Measurements from ENCODE around the gene HES6.

The HES6 gene

DNA sequence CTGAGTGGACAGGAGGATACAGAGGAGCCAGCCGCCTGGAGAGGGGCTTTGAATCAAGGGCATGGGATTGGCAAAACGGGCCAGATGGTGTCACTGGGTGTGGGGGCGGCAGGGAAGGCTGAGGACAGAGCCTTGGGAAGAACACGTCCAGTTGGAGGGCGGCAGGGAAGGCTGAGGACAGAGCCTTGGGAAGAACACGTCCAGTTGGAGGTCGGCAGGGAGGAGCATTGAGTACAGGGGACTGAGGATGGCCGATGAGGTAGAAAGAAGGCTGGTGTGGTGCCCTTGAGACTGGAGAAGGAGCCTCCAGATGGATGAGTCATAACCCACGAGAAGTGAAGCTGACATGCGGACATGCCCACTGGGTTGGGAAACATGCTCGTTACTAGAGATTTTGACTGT, 4.5 kb downstream of the HES6 start:
- DNase-seq (ENCODE audit: low read depth, low spot score), result no peak

GRCh38 chr2:238233625-238234024, 6.2 kb downstream of the HES6 start:
- DNase-seq (ENCODE audit: low read depth, low spot score), result no peak

DNA sequence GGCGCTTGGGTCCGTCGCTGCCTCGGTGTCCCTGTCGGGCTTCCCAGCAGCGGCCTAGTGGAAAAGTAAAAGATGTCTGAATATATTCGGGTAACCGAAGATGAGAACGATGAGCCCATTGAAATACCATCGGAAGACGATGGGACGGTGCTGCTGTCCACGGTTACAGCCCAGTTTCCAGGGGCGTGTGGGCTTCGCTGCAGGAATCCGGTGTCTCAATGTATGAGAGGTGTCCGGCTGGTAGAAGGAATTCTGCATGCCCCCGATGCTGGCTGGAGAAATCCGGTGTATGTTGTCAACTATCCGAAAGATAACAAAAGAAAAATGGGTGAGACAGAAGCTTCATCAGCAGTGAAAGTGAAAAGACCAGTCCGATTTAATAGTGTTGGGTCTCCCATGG, 8.0 kb downstream of the HES6 start:
- no peak for DNase-seq (ENCODE audit: low read depth, low spot score)

DNA sequence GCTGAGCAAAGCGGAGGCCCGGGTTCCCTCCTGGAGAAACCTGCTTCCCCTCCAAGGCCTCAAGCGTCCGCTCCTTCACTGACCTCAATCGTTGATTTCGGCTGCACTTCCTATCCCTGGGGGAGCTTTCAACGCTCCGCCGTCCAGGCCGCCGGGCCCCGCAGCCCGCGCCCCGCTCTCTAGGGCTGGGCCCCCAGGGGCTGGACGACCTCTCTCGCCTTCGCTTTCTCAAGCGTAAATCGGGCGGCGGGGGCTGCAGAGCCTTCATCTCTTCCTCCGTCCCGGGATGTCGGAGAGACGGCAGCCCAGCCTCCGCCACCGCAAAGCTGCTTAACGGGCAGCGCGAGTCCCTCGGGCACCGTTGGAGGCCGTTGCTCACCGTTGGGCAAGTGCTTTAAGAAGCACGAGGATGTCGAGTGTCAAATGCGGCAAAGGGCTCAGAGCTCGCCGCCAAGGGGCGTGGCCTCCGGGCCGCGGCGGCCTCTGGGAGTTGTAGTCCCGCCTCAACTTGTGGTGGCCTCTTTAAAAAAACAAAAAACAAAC, 8.5 kb downstream of the HES6 start:
- DNase-seq (ENCODE audit: low read depth, low spot score), result peak; percentile 56

DNA sequence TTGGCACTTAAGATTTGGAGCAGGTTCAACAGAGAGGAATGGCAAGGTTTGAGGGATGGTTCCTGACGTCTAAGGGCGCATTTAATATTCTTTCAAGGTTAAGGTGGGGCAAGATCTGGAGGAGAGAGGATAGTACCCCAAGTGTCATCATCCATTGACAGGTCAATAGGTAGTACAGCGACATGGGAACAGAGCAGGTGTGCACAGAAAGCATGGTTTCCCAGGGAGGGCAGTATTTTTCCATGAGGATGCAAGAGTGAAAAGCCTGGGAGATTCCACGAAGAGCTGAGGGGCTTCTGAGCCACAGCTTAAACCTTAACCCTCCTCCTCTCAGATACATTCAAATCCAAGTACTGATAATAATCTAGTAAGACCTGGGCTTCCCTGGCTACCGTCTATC, 9.1 kb downstream of the HES6 start:
- DNase-seq (ENCODE audit: low read depth, low spot score), result no peak

DNA sequence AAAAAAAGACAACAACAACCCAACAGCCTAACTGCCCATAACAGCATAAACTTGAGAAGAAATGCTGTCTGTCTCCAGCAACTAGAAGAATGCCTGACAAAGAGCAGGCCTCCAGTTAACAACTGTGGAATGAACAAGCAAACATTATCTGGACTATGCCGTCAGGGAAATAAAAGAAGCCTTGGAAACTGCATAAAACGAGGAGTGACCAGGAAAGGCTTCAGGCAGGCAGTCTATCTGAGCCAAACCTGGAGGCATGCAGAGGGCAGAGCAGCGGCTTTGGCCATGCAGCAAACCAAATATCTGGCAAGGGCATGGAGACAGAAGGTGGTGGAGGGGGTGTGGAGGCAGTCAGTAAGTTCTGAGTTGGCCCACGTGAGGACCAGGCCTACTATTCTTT, 11.1 kb downstream of the HES6 start:
- DNase-seq (ENCODE audit: low read depth, low spot score), result no peak

GRCh38 chr2:238227587-238228032, 12.2 kb downstream of the HES6 start:
- no peak for DNase-seq (ENCODE audit: low read depth, low spot score)

DNA sequence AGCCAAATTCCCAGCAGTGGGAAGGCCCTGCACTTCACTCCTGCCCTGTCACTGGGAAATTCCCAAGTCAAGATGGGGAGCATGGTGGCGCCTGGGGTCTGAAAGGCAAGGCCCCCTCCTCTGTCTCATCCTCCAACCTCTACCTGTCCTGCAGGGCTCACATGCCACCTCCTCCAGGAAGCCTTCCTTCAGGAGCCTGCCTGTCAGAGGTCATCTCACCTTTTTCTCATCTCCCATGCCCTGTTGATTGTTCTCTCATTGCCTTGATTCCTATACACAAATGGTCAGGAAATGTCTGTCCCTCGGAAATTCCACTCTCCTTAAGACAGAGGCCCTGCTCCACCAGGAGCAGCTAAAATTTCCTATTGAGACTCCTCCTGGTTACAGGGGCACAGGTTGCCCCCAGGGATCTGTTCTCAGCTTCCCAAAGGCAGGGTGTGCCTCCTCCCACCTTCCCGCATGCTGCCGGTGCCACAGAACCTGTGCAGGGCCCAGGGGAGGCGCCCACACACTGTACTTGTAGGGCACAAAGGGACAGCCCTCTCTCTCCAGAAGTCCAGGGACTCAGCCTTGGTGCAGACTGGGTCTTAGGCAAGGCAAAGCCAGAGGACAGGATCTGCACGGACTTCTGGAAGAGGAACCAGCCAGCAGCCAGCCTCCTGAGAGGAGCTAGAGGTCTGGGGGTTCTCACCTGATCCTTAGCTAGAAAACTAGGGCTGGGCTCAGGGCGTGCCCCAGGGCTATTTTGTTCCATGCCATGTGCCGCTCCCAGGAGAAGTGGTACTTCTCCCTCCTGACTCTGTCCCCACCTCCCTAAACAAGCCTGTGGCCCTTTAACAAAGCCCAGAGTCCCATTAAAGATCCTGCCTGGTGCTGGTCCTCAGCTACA, 12.9 kb downstream of the HES6 start:
- DNase-seq (ENCODE audit: low read depth, low spot score), result no peak

DNA sequence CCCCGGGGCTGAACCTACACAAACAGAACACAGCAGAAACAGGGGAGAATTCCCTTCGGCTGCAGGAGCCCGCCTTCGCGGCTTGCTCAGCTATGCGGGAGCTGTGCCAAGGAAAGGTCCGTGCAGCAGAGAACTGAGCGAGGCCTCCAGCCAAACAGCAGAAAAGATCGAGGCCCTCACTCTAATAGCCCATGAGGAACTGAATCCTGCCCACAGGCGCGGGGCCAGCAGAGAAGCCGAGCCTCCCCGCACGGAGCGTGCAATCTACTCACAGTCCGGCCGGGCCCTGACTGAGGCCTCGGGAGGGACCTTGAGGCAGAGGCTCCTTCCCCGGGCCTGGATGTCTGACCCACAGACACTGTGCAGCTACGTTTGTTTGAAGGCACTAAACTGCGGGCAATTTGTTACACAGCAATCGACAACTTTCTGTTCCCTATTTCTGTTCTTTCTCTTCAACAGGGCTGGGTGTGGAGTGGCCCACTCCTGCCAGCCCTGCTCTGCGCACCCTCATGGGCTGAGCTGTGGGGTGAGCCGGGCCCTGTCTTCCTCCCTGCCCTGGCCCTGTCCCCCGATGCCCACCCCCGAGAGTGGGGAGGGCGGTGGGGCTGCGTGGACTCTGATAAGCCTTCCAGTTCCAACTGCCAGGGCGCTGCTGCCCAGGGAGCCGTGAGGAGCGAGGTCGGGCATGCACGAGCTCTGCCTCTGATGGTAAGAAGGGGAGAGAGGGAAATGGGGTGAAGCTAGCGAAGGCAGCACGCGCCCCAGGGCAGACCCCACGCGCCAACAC, 13.7 kb downstream of the HES6 start:
- DNase-seq (ENCODE audit: low read depth, low spot score), result no peak

GRCh38 chr2:238225121-238225520, 14.7 kb downstream of the HES6 start:
- DNase-seq (ENCODE audit: low read depth, low spot score), result no peak

DNA sequence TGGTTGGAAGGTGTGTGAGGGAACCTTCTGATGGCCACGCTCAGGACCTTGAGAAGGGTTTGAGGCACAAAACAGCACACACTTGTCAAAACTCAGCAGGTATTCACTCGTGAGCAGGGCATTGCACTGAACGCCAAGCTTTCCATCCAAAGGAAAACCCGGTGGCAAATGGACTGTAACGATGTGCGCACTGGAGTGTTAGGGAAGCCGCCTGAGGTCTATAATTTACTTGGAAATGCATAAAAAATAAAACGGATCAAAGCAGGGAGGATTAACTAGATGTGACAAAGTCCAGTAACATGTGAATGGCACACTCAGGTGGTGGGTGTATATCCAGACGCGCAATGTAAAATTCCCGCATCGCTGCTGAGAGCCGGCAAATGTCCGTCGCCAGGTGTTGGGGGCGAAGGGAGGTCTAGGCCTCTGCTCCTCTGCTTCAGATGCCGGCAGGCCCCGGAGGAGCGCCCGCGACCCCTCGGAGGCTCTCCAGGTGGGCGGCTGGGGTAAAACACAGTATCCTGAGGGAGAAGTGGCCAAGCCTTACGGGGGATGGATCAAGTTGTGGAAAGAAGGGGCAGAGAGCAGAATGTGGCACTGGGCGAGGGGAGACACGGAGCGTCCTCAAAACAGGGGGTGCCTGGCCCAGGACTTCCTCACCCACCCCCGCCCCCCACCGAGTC, 15.3 kb downstream of the HES6 start:
- DNase-seq (ENCODE audit: low read depth, low spot score), result no peak

- no peak for DNase-seq (ENCODE audit: low read depth, low spot score)
Observed at GRCh38 chr2:238220892-238221521, 18.8 kb downstream of the HES6 start.

DNA sequence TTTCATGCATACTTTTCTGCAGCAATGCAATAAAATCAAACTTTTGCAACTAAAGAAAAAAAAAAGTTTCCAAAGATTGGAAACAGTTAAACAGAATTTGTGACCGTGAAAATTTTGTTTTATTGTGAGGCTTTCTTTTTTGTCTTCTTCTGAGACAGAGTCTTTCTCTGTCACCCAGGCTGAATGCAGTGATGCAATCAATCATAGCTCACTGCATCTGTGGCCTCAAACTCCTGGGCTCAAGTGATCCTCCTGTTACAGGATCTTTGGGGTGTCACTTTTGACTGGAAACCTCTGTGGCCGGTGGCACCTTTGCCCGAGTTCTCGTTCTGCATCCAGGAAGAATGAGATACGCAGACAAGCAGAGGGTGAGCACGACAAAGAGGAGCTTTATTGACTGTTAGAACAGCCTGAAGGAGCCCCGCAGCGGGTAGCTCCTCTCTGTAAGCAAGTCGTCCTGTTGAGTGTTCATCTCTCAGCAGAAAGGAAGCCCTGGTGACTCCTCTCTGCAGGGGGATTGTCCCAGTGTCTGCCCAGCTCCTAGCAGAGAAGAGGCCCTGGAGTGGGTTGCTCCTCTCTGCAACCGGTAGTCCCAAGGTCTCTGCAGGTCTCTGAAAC, 19.5 kb downstream of the HES6 start:
- DNase-seq (ENCODE audit: low read depth, low spot score), result no peak

- no peak for DNase-seq (ENCODE audit: low read depth, low spot score)
Observed at GRCh38 chr2:238216651-238217184, 23.1 kb downstream of the HES6 start.

DNA sequence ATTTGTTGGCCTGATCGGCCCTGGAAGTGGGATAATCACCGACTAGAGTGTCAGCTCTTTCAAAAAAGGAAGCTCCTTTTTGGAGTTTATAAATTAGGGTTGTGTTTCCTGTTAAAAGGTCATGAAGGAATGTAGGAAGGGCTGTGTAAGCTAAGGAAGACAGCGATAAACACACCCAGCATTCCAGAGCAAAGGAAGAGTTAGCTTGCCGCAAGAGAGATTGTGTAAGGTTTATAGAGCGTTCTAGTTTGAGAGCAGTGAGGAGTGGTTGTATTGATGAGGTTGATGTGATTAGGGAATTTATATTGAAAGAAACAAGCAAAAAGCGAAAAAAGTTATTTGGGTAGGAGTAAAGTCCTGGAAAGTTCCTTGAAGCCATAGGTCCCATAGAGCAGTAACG, 32.8 kb downstream of the HES6 start:
- no peak for DNase-seq (ENCODE audit: low read depth, low spot score)

DNA sequence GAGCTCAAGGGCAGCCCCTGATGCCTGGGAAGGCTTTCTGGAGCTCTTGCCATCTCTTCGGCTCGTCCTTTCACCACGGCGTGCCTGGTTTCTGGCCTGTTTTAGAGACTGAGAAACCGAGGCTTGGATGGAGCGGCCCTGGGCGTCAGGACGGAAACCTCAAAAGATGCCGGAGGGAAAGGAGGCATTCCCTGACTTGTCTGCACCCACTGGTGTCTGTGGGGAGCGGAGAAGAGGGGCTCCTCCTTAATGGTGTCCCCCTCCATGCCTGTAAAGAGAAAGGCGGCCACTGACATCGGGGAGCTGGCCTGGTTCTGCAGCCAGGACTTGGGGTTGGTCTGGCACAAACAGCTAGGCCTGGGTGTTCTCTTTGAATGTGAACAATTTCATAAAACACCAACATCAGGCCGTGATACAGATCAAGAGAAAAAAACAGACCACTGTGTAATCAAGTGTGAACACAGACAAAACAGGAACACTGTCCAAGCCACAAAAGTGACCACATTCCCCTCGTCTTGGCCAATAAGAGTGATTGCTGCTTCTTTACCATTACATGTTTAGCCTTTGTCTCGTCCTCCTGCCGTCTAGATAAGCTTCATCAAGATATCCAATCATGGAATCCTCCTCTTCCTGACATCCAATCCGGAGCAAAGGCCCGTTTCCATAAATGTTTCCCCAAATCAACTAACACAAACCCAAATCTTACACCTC, 35.7 kb downstream of the HES6 start:
- DNase-seq (ENCODE audit: low read depth, low spot score), result no peak

DNA sequence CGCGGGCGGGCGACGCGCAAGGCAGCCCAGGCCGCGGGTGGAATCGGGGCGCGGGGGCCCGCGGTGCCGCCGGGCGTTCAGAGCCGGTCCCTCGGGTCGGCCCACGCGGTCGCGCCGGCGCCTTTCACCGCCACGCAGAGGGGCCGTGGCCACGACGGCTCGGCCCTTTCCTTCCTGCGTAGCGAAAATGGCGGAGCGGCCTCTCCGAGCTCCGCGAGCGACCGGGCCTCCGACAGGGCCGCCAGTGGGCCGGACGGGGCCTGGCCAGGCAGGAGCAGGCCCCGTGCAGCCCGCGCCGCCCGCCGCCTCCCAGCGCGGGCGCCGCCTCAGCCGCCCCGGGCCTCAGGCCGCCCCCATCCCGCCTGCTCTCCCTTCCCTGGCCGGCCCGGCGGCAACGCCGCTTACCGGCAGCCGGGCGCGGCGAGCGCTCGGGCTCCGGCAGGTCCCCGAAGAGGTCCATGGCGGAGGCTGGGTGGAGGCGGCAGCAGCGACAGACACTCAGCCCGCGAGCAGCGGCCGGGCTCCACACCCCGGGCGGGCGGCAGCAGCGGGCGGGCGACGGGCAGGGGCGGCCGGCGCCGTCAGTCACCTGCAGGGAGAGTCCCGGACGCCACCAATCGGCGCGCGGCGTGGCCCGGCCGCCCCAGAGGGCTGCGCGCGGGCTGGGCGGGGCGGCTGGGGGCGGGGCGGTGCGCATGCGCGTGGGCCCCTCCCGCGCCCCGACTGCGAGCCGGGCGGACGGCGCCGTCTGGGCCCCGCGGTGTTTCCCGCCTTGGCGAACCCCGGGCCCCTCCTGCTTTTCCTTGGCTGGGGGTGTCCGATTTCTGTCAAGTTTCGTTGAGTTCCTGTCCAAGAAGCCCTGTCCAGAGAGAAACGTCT, 36.5 kb downstream of the HES6 start, which contains the start of gene ILKAP:
ILKAP (minus strand) TSS at position 602 of the 879 bp plus-strand sequence; CDS start at position 460, 142 bp downstream.
- DNase-seq (ENCODE audit: low read depth, low spot score), result peak; percentile 82

DNA sequence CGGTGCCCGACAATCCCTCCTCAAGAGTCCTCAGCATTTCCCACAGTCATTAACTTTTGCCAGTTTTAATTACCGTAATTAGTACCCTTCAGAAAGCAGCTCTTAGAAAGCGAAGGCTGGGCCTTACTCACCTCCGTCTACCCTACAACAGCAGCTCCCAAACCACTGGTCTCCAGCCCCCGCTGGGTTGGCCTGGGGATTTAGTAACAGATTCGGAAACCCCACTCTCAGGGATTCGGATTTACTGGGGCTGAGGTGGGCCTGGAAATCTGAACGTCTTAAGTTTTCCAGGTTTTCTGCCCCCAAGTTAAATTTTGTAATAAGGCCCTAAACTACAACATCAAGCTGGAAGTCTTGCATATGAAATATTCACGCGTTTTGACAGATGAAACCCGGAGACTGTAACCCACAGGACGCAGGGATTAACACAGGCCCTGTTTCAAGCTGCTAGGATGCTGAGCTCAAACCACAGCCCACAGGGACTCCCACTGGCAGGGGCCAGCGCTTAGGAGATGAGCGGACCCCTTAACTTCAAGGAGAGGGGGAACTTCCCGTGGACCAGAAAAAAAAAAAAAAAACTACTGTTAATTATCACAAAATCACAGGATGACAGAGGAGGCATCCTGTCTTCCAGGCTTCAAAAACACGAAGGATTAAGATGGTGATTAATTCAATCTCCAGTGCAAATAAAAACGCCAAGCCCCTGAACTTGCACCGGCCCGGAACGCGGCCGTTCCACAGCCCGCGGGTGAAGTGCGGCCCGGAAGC, 37.3 kb downstream of the HES6 start:
- no peak for DNase-seq (ENCODE audit: low read depth, low spot score)
